ENCODE data around the gene CYB561.
A peak's percentile ranks its signal among the peaks of the same experiment; 100 is the strongest.

The CYB561 gene

DNA sequence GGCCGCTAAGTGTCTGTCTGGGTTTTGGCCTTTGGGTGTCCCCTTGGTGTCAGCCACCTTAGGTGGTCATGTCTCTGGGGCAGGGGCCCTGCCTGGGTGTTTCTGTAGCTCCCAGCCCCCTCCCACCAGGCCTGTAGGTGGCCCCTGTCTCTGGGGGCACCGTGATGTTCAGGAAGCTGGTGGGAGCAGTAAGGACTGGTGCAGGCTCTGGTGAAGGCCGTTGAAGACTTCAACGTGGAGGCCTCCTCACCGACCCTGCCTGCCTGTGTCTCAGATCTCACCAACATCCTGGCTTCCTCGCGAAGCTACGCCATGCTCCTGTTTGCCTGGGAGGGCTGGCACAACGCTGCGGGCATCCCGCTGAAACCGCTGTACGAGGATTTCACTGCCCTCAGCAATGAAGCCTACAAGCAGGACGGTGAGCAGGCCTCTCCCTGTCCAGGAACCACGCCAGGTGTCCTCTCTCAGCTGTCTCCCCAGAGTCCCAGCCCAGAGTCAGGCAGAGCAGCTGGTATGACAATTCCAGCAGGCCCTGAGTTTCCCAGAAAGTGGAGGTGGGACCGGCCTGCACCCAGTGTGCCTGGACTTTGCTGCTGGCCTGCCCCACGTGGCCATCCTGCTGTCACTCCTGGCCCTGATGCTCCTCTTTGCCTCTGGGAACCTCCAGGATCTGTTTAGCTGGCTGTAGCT, 33.5 kb upstream of the CYB561 start:
- peaks cover 49% of the 10 kb centered on the region for H3K27me3 ChIP-seq (ENCODE audit: control insufficient read depth, insufficient read depth, low read length, poor library complexity, severe bottlenecking)
- 93 to 94% methylated on average over 17 of the region's 17 CpGs for WGBS, 2 experiments

DNA sequence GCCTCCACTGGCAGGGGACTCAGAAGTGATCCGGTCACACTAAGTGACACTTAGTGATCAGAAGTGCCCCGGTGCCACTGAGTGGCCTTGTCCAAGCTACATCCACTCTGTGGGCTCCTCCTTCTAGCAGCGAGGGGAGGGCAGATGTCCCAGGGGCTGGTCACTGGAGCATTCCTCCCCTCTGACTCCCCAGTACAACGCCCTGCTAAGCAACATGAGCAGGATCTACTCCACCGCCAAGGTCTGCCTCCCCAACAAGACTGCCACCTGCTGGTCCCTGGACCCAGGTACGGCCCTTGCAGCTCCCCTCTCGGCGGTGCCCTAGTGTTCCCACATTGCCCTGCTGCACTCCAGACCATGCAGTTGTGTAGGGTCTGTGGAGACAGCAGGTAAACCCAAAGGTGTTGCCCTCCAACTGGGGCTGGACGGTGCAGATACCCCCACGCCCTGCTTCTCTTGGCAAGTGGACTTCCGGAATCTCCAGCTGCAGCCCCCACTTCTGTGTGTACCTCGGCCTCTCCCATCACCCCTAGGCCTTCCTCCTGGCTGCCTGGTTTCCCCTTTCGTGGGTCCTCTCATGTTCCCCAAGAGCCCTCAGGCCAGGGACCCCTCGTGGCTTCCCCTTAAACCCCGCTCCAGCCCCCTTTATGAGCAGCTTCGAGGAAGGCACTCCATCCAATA, 32.8 kb upstream of the CYB561 start:
- no peaks in the 10 kb centered on the region for H3K9me3 ChIP-seq (ENCODE audit: control insufficient read depth, low read length)
- H3K27ac ChIP-seq (ENCODE audit: insufficient read depth, low read depth, low read length, poor library complexity, severe bottlenecking): no peak overlapping the region
- H3K27me3 ChIP-seq (ENCODE audit: control insufficient read depth, insufficient read depth, low read length, poor library complexity, severe bottlenecking): peaks cover 56% of the 10 kb centered on the region
- 51 to 52% methylated on average over 16 of the region's 16 CpGs for WGBS, 2 experiments
- no peaks in the 10 kb centered on the region for H3K36me3 ChIP-seq (ENCODE audit: control insufficient read depth, insufficient read depth, low read length)
- H3K4me3 ChIP-seq (ENCODE audit: insufficient read depth, low read depth, low read length): no peak overlapping the region
- H3K4me1 ChIP-seq (ENCODE audit: control insufficient read depth, insufficient read depth, low read length): peaks cover 11% of the 10 kb centered on the region

More for the DNA sequence above, 33.5 kb upstream of the CYB561 start:
- Histone ChIP-seq H3K9me3 (ENCODE audit: control insufficient read depth, low read length) (no peaks in the 10 kb centered on the region), H3K27ac (ENCODE audit: insufficient read depth, low read depth, low read length, poor library complexity, severe bottlenecking) (no peak overlapping the region), H3K4me1 (ENCODE audit: control insufficient read depth, insufficient read depth, low read length) (peaks cover 11% of the 10 kb centered on the region), H3K36me3 (ENCODE audit: control insufficient read depth, insufficient read depth, low read length) (no peaks in the 10 kb centered on the region), H3K4me3 (ENCODE audit: insufficient read depth, low read depth, low read length) (no peak overlapping the region)

DNA sequence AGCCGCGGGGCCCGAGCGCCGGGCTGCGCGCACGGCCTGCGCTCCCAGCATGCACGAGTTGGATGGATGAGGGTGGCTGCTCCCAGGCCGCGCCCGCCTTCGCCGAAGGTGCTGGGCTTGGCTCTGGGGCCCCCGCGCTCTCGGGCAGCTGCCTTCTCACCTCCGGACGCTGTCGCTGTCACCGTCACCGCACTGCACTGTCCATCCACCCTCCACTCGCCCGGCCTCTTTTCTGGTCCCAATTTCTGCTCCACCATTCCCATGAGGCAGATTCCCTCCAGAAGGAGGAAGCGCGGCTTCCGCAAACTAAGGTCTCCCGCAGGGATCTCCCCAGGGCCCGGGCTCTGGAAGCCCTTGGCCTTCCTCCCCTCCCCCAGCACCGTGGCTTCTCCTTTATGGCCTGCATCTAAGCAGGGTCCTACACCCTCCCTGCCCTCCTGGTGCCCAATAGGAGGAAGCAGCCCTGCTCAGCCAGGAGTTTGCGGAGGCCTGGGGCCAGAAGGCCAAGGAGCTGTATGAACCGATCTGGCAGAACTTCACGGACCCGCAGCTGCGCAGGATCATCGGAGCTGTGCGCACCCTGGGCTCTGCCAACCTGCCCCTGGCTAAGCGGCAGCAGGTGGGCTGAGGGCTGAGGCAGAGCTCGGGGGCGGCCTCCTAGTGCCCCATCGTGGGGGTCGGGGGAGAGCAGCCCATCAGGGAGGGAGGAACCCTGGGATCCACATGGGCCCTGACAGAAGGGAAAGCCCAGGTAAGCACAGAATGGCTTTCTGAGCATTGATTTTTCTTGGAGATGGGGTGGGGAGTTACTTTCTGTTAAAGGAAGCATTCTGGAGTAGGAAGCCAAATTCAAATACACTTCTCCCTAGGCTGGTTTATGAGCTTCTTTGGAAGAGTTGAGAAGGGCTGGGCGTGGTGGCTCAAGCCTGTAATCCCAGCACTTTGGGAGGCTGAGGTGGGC, 31.7 kb upstream of the CYB561 start:
- WGBS, 2 experiments: 10% methylated on average over 44 of the region's 44 CpGs
- Histone ChIP-seq H3K9me3 (ENCODE audit: control insufficient read depth, low read length) (no peaks in the 10 kb centered on the region), H3K27ac (ENCODE audit: insufficient read depth, low read depth, low read length, poor library complexity, severe bottlenecking) (no peak overlapping the region), H3K36me3 (ENCODE audit: control insufficient read depth, insufficient read depth, low read length) (no peaks in the 10 kb centered on the region), H3K4me3 (ENCODE audit: insufficient read depth, low read depth, low read length) (peak overlapping the region; percentile 42), H3K4me1 (ENCODE audit: control insufficient read depth, insufficient read depth, low read length) (peaks cover 11% of the 10 kb centered on the region), H3K27me3 (ENCODE audit: control insufficient read depth, insufficient read depth, low read length, poor library complexity, severe bottlenecking) (peaks cover 58% of the 10 kb centered on the region)

DNA sequence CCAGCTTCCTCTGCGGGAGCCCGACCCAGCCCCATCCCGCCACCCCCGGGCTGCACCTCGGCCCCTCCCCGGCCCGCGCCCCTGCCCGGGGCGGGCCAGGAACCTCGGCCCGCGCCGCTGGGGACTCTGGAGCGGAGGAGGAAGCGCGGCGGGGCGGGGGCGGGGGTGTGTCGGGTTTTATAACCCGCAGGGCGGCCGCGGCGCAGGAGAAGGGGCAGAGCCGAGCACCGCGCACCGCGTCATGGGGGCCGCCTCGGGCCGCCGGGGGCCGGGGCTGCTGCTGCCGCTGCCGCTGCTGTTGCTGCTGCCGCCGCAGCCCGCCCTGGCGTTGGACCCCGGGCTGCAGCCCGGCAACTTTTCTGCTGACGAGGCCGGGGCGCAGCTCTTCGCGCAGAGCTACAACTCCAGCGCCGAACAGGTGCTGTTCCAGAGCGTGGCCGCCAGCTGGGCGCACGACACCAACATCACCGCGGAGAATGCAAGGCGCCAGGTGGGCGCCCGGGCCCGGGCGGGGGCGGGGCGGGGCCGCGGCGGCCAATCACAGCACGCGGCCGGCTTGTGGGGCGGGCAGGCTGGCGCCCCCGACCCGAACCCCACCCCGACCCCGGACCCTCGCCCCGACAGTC, 30.9 kb upstream of the CYB561 start, which contains the start of gene ACE:
Gene ACE (plus strand): TSS at position 208 of the 626 bp plus-strand sequence. CDS start 34 bp downstream, at position 242.
- H3K4me3 ChIP-seq (ENCODE audit: insufficient read depth, low read depth, low read length): peak within 1 kb of the TSS; percentile 42
- no peak within 1 kb of the TSS for H3K27ac ChIP-seq (ENCODE audit: insufficient read depth, low read depth, low read length, poor library complexity, severe bottlenecking)
- peaks cover 58% of the 10 kb centered on the region for H3K27me3 ChIP-seq (ENCODE audit: control insufficient read depth, insufficient read depth, low read length, poor library complexity, severe bottlenecking)
- no peaks in the 10 kb centered on the region for H3K36me3 ChIP-seq (ENCODE audit: control insufficient read depth, insufficient read depth, low read length)
- H3K9me3 ChIP-seq (ENCODE audit: control insufficient read depth, low read length): no peaks in the 10 kb centered on the region
- WGBS, 2 experiments: 1% methylated on average over 78 of the region's 78 CpGs
- H3K4me1 ChIP-seq (ENCODE audit: control insufficient read depth, insufficient read depth, low read length): peaks cover 11% of the 10 kb centered on the region

DNA sequence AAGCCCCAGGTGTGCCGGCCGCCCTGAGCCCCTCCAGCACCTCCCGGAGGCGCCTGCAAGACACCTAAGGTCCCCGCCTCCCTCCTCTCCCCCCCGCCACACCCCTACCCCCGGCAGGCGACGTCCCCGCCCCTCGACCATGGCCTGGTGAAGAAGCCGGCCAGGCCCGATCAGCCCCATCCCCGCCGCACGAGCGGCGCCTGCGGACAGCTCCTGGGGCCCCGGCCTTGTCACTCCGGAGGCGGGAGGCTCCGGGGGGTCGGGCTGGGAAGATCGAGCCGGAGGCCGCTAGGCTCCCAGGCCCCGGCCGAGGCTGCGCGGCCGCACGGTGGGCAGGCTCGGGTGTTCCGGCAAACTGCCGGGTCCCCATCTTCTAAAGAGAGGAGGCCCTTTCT, 30.4 kb upstream of the CYB561 start:
- no peak overlapping the region for H3K27ac ChIP-seq (ENCODE audit: insufficient read depth, low read depth, low read length, poor library complexity, severe bottlenecking)
- 1% methylated on average over 33 to 34 of the region's 36 CpGs for WGBS, 2 experiments
- H3K4me3 ChIP-seq (ENCODE audit: insufficient read depth, low read depth, low read length): peak overlapping the region; percentile 42

DNA sequence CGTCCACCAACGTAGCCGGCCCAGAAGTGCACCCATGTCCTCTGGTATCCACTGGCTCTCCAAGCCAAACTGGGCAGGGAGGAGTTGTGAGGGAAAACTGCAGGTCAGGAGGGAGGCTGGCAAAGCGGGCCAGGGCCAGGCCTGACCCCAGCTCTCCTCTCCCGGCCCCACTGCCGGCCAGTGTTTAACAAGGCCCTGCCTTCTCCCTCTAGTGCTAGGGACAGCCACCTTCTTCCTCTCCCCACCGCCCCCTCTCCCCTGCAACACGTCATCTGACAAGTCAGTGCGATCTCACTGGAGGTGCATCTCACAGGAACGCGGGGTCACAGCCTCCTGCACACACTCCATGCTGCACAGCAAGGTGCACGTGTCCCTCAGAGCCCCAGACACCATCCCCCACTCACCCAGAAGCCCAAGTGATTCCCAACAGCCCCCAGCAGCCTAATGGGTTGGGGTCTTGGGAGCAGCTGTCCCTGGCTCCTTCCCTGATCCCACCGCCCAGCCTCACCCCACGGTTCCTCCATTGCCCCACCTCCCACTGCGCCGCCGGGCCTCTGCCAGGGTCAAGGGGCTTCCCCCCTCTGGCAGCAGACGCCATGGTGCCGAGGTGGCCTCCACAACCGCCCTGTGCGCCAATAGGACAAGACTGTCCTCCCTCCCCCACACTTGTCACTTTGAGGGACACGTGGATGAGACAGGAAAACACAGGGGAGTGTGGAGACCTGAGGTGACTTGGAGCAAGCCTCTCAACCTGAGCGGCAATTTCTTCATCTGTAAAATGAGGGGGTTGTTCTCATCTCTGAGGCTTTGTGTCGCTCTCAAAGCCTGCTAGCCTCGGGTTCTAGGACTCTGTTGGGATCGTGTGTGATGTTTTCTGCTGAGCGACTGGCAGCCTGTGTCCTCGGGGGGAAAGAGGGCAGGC, 29.6 kb upstream of the CYB561 start:
- H3K9me3 ChIP-seq (ENCODE audit: control insufficient read depth, low read length): no peaks in the 10 kb centered on the region
- H3K27me3 ChIP-seq (ENCODE audit: control insufficient read depth, insufficient read depth, low read length, poor library complexity, severe bottlenecking): peaks cover 58% of the 10 kb centered on the region
- no peak overlapping the region for H3K4me3 ChIP-seq (ENCODE audit: insufficient read depth, low read depth, low read length)
- H3K36me3 ChIP-seq (ENCODE audit: control insufficient read depth, insufficient read depth, low read length): no peaks in the 10 kb centered on the region
- H3K27ac ChIP-seq (ENCODE audit: insufficient read depth, low read depth, low read length, poor library complexity, severe bottlenecking): no peak overlapping the region
- 58 to 59% methylated on average over 28 of the region's 28 CpGs for WGBS, 2 experiments
- H3K4me1 ChIP-seq (ENCODE audit: control insufficient read depth, insufficient read depth, low read length): peaks cover 11% of the 10 kb centered on the region

More for the DNA sequence above, 30.4 kb upstream of the CYB561 start:
- H3K4me1 ChIP-seq (ENCODE audit: control insufficient read depth, insufficient read depth, low read length): peaks cover 11% of the 10 kb centered on the region
- no peaks in the 10 kb centered on the region for H3K36me3 ChIP-seq (ENCODE audit: control insufficient read depth, insufficient read depth, low read length)
- no peaks in the 10 kb centered on the region for H3K9me3 ChIP-seq (ENCODE audit: control insufficient read depth, low read length)
- H3K27me3 ChIP-seq (ENCODE audit: control insufficient read depth, insufficient read depth, low read length, poor library complexity, severe bottlenecking): peaks cover 58% of the 10 kb centered on the region

DNA sequence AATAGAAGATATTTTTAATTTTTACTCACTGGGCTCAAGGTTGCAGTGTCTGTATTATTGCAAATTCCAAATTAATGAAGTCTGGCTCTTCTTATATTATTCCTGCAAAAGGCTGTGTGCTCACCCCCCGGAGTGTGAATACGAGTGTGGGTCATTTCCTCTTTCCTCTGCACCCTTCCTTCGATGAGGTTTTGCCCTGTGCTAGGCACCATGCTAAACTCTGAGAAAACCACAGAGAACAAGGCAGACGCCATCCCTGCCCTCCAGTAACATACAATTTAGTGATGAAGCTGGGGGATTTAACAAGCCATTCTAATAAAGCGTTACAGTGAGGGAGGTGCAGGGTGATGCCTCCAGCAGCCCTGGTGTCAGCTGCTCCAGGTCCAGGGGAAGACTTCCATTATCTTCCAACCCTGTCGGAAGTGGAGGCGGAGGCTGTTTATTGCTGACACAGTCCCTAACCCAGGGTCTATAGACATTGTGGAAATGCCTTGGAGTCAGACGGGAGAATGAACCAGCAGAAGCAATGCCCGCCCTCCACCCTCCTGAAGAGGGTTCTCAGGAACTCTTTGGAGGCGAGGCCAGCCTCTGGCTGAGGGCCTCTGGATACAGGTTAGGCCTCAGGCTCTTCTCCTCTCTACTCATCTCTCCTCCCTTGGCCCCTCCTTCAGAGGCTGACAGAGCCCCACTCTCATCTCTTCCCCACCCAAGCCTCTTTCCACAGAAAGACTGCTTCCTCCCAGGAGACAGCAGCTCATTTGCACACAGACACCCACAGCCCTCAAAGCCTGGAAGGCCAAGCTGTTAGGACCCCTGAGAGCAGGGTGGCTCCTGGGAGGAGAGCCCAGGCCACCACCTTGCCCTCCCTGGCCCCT, 28.7 kb upstream of the CYB561 start:
- WGBS, 2 experiments: 87 to 88% methylated on average over 10 of the region's 10 CpGs
- H3K27ac ChIP-seq (ENCODE audit: insufficient read depth, low read depth, low read length, poor library complexity, severe bottlenecking): no peak overlapping the region
- no peaks in the 10 kb centered on the region for H3K9me3 ChIP-seq (ENCODE audit: control insufficient read depth, low read length)

DNA sequence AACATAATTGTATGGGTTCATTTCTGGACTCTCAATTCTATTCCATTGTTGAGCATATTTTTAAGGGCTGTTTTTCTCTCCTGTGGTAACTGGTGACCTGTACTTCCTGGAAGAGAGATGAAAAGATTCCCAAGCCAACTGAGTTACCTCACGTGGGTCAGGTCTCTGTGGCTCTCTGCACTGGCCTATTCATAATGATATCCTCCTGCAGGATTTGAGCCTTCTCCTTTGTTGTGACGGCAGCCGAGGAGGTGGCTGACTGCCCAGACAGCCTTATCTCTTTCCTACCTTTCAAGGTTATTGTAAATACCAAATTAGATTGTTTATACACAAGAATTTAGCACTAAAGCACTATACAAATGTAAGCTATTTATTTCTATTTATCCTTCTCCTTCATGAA, 28.1 kb upstream of the CYB561 start:
- Histone ChIP-seq H3K9me3 (ENCODE audit: control insufficient read depth, low read length) (no peaks in the 10 kb centered on the region), H3K4me1 (ENCODE audit: control insufficient read depth, insufficient read depth, low read length) (peaks cover 11% of the 10 kb centered on the region), H3K4me3 (ENCODE audit: insufficient read depth, low read depth, low read length) (no peak overlapping the region), H3K27ac (ENCODE audit: insufficient read depth, low read depth, low read length, poor library complexity, severe bottlenecking) (no peak overlapping the region), H3K36me3 (ENCODE audit: control insufficient read depth, insufficient read depth, low read length) (no peaks in the 10 kb centered on the region), H3K27me3 (ENCODE audit: control insufficient read depth, insufficient read depth, low read length, poor library complexity, severe bottlenecking) (peaks cover 54% of the 10 kb centered on the region)
- 81 to 84% methylated on average over 3 of the region's 3 CpGs for WGBS, 2 experiments

More for the DNA sequence above, 28.7 kb upstream of the CYB561 start:
- Histone ChIP-seq H3K4me1 (ENCODE audit: control insufficient read depth, insufficient read depth, low read length) (peaks cover 11% of the 10 kb centered on the region), H3K36me3 (ENCODE audit: control insufficient read depth, insufficient read depth, low read length) (no peaks in the 10 kb centered on the region), H3K4me3 (ENCODE audit: insufficient read depth, low read depth, low read length) (no peak overlapping the region), H3K27me3 (ENCODE audit: control insufficient read depth, insufficient read depth, low read length, poor library complexity, severe bottlenecking) (peaks cover 58% of the 10 kb centered on the region)
